ENCODE measurements around the gene POGZ.

Gene POGZ, protein sequence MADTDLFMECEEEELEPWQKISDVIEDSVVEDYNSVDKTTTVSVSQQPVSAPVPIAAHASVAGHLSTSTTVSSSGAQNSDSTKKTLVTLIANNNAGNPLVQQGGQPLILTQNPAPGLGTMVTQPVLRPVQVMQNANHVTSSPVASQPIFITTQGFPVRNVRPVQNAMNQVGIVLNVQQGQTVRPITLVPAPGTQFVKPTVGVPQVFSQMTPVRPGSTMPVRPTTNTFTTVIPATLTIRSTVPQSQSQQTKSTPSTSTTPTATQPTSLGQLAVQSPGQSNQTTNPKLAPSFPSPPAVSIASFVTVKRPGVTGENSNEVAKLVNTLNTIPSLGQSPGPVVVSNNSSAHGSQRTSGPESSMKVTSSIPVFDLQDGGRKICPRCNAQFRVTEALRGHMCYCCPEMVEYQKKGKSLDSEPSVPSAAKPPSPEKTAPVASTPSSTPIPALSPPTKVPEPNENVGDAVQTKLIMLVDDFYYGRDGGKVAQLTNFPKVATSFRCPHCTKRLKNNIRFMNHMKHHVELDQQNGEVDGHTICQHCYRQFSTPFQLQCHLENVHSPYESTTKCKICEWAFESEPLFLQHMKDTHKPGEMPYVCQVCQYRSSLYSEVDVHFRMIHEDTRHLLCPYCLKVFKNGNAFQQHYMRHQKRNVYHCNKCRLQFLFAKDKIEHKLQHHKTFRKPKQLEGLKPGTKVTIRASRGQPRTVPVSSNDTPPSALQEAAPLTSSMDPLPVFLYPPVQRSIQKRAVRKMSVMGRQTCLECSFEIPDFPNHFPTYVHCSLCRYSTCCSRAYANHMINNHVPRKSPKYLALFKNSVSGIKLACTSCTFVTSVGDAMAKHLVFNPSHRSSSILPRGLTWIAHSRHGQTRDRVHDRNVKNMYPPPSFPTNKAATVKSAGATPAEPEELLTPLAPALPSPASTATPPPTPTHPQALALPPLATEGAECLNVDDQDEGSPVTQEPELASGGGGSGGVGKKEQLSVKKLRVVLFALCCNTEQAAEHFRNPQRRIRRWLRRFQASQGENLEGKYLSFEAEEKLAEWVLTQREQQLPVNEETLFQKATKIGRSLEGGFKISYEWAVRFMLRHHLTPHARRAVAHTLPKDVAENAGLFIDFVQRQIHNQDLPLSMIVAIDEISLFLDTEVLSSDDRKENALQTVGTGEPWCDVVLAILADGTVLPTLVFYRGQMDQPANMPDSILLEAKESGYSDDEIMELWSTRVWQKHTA (N-terminal part only)

DNA sequence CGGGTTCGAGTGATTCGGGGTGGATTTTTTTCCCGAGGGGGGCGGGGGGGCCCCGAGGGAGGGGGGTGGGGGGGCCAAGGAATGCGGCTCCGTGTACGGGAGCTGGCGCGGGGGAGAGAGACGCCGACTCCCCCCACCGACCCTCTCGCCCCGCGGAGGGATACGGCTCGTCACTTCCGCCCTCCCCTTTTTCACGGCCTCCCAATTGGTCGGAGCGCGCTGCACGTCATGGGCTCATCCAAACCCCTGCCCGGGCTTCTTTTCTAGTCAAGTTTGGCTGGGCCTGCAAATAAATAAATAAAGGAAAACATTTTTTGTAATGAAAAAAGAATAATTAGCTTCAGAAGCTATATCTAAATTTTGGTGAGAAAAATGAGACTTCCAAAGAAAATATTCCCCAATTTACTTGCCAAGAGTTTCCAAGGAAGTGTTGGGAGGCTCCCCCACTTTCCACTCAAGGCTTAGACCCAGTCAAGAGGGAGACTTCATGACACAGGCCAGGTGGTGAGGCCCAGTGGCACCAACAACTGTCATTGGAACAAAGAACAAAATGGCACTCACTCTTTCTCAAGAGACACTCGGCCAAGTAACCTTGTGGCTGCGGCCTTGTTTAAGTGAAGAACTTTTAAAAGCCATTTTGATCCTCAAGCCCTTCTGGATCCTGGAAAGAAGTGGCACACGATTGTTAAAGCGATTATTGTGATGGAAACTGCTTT lies at the start of gene POGZ:
Gene POGZ, minus strand, starts transcription at position 164 of the 716 bp plus-strand sequence. CDS start 17,290 bp downstream, outside the sequence.
- peak; percentile 93 for DNase-seq

DNA sequence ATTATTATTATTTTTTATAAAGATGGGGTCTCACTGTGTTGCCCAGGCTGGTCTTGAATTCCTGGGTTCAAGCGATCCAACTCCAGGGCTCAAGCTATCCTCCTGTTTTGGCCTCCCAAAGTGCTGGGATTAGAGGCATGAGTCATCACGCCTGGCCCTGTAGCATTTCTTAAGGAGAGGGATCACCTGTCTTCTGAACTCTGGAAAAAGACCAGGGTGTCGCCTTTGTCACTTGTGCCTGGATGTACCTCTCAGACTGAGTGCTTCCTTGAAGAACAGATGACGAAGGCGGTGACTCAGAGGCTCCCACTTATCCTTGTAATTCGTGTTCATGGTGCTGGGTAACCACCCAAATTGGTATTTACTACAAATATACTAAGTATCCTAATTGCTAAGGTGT lies 49.5 kb upstream of the POGZ start:
- no peak for DNase-seq

DNA sequence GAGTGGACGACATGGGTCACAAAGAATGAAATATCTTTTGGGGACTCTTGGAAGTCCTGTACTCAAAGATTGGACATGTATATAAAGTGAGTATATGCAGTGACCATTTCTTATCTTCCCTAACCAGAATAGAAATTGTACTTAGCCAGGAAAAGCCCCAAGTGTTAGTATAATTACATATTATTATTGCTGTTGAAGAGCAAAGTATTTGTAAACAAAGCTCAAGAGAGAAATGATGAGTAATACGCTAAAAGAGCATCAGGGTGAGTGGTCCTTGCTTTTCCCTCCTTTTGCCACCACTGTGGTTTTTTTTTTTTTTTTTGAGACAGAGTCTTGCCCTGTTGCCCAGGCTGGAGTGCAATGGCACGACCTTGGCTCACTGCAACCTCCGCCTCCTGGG lies 45.5 kb upstream of the POGZ start:
- no peak for DNase-seq

DNA sequence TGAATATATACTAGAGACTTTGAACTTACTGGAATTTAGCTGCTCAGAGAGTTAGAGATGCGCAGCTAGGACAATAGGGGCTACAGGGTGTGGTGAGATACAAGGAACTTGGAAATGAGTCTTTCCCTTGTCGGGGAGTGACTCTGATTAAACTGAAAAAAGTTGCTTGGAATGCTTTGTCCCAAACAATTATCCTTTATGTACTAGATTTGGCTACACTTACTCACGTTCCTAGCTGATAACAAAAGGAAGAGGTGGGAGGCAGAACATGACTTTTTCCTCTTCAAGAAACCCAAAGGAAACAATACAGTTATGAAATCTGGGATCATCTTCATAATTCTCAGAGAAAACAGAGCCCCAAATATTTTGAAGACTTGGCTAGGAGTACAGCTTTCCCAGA lies 45.0 kb upstream of the POGZ start:
- DNase-seq, result no peak

DNA sequence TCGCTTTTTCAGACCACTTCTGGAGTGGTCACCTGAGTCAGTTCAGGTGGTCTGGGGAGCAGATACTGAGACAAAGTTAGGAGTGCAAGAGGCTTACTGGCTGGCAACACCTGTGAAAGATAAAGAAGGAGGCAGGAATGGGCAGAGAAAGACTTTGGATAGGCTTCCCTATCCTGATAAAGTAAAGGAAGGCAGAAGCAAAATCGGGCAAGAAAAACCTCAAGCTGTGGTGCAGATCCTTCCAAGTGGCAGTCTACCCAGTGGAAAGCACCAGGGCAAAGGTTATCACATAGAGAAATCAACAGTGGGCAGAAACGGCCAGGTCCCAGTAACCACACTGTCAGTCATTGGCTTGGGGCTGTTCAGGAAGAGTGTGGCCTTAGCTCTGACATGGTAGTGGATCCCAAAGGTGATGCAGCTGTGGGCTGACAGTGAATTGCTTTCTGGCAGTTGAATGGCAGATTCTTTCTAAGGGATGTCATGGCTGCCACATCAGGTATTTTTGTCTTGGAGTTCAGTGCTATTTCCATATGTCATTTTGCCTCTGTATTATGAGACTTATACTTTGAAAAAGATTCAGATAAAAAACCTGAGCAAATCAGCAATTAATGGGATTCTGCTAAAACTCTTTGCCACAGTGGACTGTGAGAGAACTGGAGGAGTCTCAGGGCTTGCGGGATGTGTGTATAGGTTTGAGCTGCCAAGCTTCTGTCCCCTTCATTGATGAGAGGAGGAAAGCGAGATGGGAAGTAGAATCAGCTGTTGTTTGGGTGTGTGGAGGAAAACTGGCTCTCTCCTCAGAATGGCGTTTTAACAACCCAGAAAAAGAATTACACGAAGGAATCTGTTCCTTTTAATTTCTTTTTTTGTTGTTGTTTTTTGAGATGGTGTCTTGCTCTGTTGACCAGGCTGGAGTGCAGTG lies 43.8 kb upstream of the POGZ start:
- DNase-seq, result no peak

DNA sequence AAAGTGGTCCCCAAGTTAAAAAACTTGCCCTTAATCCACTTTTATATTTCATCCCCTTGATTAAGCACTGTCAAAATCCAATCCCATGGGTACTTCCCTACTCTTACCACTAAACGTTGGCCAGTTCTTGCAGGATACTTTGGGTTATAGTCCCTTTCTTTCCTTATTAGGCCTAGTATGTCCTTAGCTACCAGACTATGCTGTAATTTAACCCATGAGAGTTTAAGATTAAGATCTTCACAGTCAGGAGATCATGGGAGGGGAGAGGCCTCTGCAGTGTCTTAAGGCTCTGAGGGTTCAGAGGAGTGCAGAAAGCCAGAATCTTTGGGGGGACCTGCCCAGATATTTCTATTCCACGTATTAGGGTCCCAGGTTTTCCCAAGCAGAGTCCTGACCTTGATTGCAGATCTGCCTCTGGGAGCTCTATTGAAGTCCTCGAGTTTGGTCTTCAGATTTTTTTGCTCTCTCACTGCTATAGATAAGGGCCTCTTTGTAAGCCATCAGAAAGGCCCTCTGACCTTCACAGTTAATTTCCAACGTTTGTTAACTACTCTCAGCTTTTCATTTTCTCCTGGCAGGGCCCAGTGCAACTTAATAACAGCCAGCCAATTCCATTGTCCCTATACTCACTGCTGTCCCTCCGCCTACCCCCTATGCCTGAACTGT lies 42.9 kb upstream of the POGZ start:
- DNase-seq, result no peak

DNA sequence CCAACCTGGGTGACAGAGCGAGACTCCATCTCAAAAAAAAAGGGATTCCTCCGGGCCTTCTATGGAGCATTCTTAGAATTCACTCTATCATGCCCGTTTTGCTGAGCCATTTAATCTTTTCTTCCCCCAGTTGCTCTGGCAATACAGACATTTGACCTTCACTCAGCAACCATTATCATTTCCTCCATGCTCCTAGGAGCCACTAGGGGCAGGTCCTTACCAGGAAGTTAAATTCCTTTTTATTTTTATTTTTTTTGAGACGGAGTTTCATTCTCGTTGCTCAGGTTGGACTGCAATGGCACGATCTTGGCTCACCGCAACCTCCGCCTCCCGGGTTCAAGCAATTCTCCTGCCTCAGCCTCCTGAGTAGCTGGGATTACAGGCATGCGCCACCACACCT lies 42.2 kb upstream of the POGZ start:
- no peak for DNase-seq

DNA sequence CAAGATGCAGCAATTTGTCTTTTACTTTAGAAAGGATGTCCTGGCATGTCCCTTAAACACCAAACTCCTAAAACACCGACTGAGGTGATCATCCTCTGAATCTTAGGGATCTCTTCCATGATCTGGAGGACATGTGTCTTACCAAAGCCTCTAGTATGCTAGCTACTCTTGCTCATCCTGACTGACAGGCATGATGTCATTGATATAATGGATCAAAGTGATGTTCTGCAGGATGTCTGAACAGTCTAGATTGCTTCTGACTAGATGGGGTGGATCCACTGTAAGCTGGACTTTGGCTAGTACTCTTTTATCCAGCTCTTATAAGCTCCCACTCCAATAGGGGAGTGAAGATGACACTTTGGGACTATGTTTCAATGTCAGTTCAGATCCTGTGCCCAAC lies 40.6 kb upstream of the POGZ start:
- no peak for DNase-seq

DNA sequence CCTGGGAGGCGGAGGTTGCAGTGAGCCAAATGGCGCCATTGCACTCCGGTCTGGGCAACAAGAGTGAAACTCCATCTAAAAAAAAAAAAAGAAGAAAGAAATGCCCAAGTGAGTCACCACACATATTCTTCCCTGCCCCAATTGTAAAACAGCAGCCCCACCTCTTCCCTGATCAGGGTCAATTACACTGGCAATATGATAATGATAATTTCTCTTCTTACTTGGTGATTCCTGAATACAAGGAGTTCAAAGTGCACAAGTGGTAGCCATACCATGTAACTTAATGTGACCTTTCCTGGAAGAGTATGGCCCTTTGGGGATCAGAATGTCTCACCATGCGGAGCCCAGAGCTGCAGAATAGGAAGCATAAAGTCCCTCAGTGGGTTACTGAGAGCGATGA lies 40.1 kb upstream of the POGZ start:
- no peak for DNase-seq

DNA sequence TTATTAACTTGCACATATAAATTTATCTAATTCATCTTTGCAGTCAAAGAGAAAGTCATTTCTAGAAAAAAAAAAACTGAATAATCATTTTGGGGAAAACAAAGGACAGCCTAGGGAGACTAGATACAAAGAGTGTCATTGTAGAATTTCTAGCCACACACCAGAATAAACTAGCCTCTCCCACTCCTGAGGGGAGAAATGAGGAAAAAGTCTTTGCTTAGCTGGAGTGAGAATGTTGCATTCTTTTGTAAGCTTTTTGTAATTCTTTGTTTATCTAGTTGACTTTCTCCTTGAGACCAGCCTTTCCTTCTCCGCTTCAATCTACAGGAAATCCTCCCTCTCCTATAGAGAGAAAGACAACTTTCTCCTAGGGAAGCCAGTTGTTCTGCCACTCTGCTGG lies 36.0 kb upstream of the POGZ start:
- peak; percentile 63 for DNase-seq

DNA sequence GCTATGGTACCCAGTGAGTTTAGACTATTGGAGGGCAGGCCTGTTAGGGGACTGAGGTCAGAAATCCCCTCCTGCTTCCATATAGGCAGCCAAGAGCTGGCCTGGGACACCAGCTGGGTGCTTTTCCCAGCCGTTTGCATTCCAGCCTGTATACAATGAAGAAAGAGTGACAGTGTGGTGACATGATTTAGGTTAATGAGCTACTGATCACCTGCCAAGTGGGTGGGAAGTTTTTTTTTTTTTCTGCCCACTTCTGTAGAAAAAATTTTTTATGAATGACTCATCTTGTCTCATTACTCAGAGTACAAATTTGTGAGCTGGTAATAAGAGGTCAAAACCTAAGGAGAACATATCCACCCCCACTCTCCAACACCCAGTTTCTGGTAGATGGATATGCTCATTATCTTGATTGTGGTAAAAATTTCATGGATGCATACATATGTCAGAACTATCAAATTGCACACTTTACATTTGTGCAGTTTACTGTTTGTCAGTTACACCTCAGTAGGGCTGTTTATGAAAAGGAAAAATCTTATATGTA lies 35.5 kb upstream of the POGZ start:
- DNase-seq, result peak; percentile 85

DNA sequence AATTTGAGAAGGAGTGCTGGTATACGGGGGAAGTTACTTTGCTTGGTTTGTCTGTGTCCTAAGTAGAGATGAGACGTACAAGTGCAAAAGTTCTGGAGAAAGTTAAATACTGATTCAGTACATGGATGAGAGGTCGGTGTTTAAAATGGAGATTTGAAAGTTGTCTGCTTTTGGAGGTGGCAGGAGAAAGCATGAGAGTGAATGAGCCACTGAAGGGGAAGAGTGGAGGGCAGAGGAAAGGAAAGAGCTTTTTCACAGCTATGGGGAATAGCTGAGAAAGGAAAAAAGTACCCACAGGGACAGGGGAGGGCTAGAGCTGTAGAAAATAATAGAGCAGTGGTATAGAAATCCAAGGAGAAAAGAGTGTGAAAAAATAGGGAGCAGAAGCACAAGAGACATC lies 33.7 kb upstream of the POGZ start:
- DNase-seq, result no peak

DNA sequence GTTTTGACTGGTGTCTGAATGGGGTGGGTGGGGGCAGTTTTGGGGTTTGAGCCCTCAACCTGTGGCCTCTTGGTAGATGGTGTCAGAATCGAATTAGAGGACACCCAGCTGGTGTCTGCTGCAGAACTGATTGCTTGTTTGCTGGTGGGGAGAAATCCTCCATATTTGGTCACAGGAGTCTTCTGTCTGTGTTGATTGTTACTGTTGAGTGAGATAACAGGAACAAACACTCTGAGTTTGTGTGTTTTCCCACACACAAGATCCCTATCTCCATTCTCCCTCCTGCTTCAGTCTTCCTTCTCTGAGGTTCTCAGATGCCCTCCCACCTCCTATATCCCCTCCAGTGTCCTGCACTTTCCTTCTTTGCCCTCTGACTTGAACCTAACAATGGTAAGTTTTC lies 32.8 kb upstream of the POGZ start:
- no peak for DNase-seq

DNA sequence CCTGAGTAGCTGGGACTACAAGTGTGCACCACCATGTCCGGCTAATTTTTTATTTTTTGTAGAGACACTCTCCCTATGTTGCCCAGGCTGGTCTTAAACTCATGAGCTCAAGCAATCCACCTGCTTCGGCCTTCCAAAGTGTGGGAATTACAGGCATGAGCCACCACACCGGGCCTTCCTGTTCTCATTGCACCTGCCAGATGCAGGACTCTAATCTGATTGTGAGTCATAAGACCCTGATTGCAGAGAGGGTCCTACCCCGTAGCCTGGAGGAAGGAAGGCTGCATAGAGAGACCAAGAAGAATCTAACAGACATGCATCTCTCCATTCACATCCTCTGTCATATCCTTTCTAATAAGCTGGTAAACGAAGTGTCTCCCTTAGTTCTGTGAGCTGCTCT lies 32.3 kb upstream of the POGZ start:
- DNase-seq, result no peak

DNA sequence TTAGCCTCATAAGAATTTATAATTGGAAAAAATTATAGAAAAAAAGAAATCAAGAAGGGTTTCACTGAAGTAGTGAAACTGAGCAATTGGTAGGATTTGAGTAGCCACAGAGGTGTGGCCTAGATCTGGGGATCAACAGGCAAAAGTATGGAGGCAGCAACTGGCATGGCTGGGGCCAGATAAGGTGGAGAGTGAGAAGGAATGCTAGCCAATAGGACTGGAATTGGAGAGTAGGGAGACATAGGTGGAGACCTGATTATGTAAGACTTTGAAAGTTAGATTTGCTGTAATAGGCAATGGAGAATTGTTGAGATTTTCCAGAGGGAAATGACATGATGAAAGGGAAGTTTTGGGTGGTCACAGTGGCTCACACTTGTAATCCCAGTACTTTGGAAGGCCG lies 27.3 kb upstream of the POGZ start:
- no peak for DNase-seq

DNA sequence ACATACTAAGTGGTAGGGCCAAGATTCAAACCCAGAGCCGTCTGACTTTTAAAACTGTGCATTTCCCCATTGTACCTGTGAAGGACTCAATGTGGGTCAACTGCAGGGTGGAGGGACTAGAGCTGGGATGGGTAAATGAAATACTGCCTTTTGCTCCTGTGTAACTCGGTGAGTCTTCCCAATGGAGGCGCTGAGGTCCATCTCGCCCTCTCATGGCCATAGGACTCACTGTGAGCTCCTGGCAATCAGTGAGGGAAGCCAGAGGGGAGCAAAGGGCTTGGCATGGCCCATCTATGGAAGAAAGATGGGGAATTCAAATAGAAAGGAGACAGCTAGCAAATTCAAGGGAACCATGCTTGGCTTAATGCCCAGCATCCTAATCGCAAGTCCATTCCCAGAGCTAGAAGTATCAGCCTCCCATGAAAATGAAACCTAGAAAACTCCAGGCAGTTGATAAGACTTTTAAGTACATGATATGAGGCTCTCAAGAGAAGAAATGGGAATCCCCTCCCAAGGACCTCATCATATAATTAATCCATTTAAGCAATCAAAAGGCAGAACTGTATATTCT lies 26.5 kb upstream of the POGZ start:
- no peak for DNase-seq

DNA sequence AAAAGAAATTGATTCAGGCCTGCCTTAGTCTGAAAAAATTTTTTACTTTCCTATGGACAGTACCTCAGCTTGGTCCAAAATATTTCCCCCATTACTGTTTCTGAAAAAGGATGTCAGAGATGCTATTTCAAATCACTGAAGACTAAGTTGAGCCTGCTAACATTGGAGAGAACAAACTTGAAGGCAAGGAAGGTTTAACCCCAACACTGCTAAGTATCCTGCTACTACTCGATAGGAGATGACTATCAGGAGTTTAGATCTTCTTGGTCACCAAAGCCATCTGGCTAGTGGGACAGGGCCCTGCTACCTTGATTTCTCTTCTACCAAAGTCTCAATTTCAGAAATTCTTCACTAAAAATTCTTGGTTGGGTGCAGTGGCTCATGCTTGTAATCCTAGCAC lies 22.7 kb upstream of the POGZ start:
- DNase-seq, result no peak

DNA sequence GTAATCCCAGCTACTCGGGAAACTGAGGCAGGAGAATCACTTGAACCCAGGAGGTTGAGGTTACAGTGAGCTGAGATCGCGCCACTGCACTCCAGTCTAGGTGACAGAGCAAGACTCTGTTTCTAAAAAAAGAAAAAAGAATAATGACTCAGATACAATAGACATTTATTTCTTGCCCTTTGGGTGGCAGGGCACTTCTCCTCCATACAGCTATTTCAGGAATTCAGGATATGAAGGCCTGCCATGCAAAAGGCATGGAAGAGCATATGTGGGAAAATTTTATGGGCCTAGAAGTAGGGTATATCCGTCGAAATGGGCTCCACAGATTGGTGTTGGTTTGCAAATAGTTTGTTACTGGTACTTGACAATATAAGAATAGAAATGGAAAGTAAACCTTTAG lies 20.2 kb upstream of the POGZ start:
- no peak for DNase-seq

DNA sequence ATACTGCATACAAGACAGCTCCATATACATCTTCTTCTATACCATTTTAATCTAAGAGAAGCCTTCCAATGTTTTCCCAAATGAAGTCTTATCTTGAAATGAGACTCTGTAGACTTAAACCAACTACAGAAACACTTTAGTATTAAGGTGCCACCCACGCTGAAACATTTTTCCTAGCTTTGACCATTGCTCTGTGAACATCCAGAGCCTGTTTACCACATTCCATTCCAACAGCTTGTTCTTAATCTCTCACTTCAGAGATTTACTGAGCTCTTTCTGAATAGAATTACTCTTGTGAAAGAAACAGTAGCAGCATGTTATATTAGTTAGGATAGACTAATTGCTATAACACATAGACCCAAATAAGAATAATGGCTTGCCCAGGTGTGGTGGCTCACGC lies 19.6 kb upstream of the POGZ start:
- no peak for DNase-seq

DNA sequence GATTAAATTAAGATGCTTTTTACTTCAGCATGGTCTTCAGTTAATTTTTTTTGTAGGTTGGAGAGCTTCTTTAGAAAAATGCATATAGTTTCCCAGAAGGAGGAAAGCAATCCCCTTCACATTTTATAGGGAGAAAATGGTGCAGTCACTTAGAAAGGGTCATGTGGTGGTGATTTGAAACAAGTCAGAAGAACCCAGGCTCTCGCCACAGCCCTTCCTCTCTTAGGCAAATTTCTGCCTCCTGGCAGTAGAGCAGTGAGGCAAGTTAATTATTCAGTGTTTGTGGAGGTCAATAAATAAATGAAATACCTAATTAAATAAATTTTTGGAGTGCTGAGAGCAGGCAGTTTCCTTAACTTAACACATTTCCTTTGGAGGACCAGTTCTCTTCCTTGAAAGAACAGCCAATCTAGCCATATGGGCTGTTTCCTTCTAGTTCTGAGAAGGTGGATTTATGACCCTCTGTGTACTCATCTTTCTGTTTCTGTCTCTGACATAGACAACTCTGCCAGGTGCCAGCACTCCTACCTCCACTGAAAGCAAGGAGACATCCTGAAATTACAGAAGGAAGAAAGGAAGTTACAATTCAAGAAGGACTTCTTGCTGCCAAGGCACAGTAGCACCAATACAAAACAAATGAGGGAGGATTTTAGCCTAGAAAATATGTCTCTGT lies 19.0 kb upstream of the POGZ start:
- DNase-seq, result no peak

All from retina (tissue), 1 donor.